CD8-positive, alpha-beta memory T cell (primary cell): ENCODE measurements around the gene AUTS2. TPM values are rescaled to one million over a fixed set of nuclear protein-coding genes. Genes with fewer than 3 reads are reported as not detected.

Experiments used
- CTCF ChIA-PET: fragments of 350-600 bp; sonication (Branson Sonifier 250); formaldehyde crosslinking; loops from one replicate; lab custom pipeline; 2021; ENCODE audit warnings: antibody characterized with exemption; lab: Charles Lee
- POLR2A ChIA-PET: fragments of 350-600 bp; sonication (Branson Sonifier 250); formaldehyde crosslinking; loops from one replicate; lab custom pipeline; 2021; ENCODE audit warnings: antibody characterized with exemption; lab: Charles Lee
- DNase-seq, 5 donors: peaks; one replicate each; pipeline versions ENCODE4 v3.0.0 to v3.0.0-alpha.2; 2020 to 2022; ENCODE audit warnings: mixed read lengths in 1 of 5
- H3K27ac ChIP-seq: one replicate; pipeline ENCODE4 v1.7.0; 2013; ENCODE audit warnings: low read depth, mild to moderate bottlenecking, low read length, moderate library complexity
- H3K27me3 ChIP-seq: 2 replicates; pipeline ENCODE4 v1.7.0; 2013; ENCODE audit warnings: low read length, mild to moderate bottlenecking; ENCODE audit not compliant: insufficient read depth, poor library complexity, severe bottlenecking
- H3K36me3 ChIP-seq: 2 replicates; pipeline ENCODE4 v1.7.0; 2013; ENCODE audit warnings: mild to moderate bottlenecking, low read length, moderate library complexity; ENCODE audit not compliant: insufficient read depth
- H3K4me1 ChIP-seq: 2 replicates; pipeline ENCODE4 v1.7.0; 2013; ENCODE audit warnings: mild to moderate bottlenecking, low read length, moderate library complexity; ENCODE audit not compliant: insufficient read depth
- H3K4me3 ChIP-seq: 2 replicates; pipeline ENCODE4 v1.7.0; 2013; ENCODE audit warnings: mild to moderate bottlenecking, low read length
- H3K9me3 ChIP-seq: 2 replicates; pipeline ENCODE4 v1.7.0; 2013; ENCODE audit warnings: mild to moderate bottlenecking, low read length
- H3K27ac Mint-ChIP-seq, 8 donors: one replicate each; pipeline ENCODE4 v1.8.0; 2020 to 2021; ENCODE audit warnings: mixed read lengths in 8 of 8, mild to moderate bottlenecking in 6 of 8, inconsistent platforms in 3 of 8, moderate library complexity in 3 of 8
- H3K27me3 Mint-ChIP-seq, 2 donors: one replicate each; pipeline ENCODE4 v1.8.0; 2020 to 2021; ENCODE audit warnings: mixed read lengths in 2 of 2, mild to moderate bottlenecking in 1 of 2, moderate library complexity in 1 of 2
- H3K36me3 Mint-ChIP-seq, 3 donors: one replicate each; pipeline ENCODE4 v1.8.0; 2020 to 2021; ENCODE audit warnings: mixed read lengths in 3 of 3, inconsistent platforms in 1 of 3, mild to moderate bottlenecking in 1 of 3
- H3K4me1 Mint-ChIP-seq, 3 donors: one replicate each; pipeline ENCODE4 v1.8.0; 2020 to 2021; ENCODE audit warnings: mixed read lengths in 3 of 3, inconsistent platforms in 1 of 3, mild to moderate bottlenecking in 1 of 3
- H3K4me3 Mint-ChIP-seq, 7 donors: one replicate each; pipeline ENCODE4 v1.8.0; 2020 to 2021; ENCODE audit warnings: mixed read lengths in 7 of 7, mild to moderate bottlenecking in 6 of 7, moderate library complexity in 4 of 7, inconsistent platforms in 2 of 7
- H3K9me3 Mint-ChIP-seq, 5 donors: one replicate each; pipeline ENCODE4 v1.8.0; 2020 to 2022; ENCODE audit warnings: mixed read lengths in 5 of 5, mild to moderate bottlenecking in 3 of 5, moderate library complexity in 2 of 5, inconsistent platforms in 1 of 5
- polyA plus RNA-seq: library from polyadenylated mRNA; unstranded; fragments of 300-500 nt; fragmentation: Illumina TruSeq; gene quantifications from one replicate; pipeline ENCODE4 v1.2.3, GENCODE V29; 2021
- total RNA-seq, 2 experiments: library from RNA; stranded (reverse); gene quantifications; one replicate each; pipeline ENCODE4 v1.2.3, GENCODE V29; 2021

AUTS2 gene
- total and polyA plus RNA-seq, 3 experiments from 2014 or later: 4.4 to 9.9 (median 5.3) TPM

DNA sequence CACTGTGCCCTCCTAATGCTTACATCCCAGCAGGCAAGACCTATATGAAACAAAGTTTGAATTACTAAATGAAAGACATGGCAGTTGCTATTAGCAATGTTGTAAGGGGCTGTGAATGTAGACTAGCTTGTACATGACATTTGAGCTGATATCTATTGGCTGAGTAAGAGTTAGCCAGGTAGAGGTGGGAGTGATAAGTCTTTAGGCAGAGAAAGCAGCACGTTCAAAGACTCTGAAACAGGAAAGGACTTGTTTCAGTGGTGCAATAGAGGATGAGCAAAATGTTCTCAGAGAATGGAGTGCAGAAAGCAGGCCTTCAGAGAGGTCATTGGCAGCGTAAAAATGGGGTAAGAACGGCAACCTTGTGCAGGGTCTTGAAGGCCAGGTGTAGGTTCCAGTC is 687.6 kb downstream of the AUTS2 start:
- Mint-ChIP-seq H3K36me3 (peaks cover 0 to 2% (median 0%) of the 10 kb centered on the region in 3 donors), H3K4me3 (no peak overlapping the region), H3K27me3 (no peaks in the 10 kb centered on the region), H3K4me1 (peaks cover 0 to 7% (median 5%) of the 10 kb centered on the region in 3 donors), H3K27ac (no peak overlapping the region), H3K9me3 (no peaks in the 10 kb centered on the region)
- no peak for DNase-seq
- Histone ChIP-seq H3K4me3 (no peak overlapping the region), H3K9me3 (no peaks in the 10 kb centered on the region), H3K27ac (no peak overlapping the region), H3K4me1 (no peaks in the 10 kb centered on the region), H3K36me3 (no peaks in the 10 kb centered on the region), H3K27me3 (no peaks in the 10 kb centered on the region)
- ChIA-PET POLR2A (no interaction called here), CTCF (no interaction called here)

DNA sequence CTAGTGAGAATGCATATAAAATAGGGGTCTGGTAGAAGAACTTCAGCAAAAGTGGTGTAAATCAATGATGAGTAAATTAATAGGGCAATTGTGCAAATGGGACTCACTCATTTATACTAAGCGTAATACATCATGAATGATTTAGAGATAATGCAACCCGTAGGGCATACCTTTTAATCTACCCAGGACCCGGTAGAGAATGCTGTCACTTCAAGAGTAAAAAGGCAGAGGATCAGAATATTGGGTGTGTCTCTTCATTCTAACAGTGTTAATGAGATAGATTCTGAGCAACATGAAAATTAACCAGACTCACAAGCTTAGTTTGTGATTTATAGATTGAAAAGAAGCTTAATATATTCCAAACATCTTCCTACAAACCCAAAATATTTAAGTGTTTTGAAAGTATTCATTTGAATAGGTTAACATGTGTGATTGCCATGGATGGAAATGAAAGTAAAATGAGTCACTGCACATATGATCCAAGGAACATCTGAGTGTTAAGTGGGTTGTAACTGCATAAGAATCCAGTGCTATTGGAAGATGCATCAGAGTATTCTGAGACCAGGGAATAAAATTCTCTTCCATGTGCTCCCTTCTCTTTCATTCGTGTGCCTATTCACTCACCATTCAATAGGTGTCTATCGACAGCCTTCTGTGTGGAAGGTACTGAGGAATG is 690.6 kb downstream of the AUTS2 start:
- Mint-ChIP-seq H3K27me3 (no peaks in the 10 kb centered on the region), H3K4me3 (no peak overlapping the region), H3K36me3 (peaks cover 0 to 2% (median 0%) of the 10 kb centered on the region in 3 donors), H3K4me1 (peaks cover 0 to 7% (median 5%) of the 10 kb centered on the region in 3 donors), H3K27ac (no peak overlapping the region), H3K9me3 (no peaks in the 10 kb centered on the region)
- DNase-seq: no peak
- H3K4me1 ChIP-seq: no peaks in the 10 kb centered on the region
- no peaks in the 10 kb centered on the region for H3K27me3 ChIP-seq
- H3K27ac ChIP-seq: no peak overlapping the region
- H3K9me3 ChIP-seq: no peaks in the 10 kb centered on the region
- ChIA-PET POLR2A (no interaction called here), CTCF (no interaction called here)
- H3K36me3 ChIP-seq: no peaks in the 10 kb centered on the region
- no peak overlapping the region for H3K4me3 ChIP-seq

DNA sequence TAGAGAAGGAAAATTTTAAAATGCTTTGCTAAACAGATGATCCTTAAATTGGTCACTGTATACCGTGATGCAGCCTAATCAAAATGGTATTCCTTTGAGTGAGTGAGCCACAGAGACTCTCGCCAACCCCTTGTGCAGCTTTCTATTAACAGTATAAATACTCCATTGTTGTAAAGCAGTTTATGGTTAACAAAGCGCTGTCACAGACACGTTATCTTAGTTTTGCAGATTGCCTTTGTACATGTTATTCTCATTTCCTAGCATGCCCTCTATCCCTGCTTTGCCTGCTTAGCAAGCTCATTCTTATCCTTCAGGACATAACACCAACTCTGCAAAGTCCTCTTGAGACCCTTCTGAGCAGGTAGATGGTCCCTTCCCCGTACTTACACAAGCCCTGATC is 694.4 kb downstream of the AUTS2 start:
- H3K27ac ChIP-seq: no peak overlapping the region
- H3K4me3 Mint-ChIP-seq: no peak overlapping the region

DNA sequence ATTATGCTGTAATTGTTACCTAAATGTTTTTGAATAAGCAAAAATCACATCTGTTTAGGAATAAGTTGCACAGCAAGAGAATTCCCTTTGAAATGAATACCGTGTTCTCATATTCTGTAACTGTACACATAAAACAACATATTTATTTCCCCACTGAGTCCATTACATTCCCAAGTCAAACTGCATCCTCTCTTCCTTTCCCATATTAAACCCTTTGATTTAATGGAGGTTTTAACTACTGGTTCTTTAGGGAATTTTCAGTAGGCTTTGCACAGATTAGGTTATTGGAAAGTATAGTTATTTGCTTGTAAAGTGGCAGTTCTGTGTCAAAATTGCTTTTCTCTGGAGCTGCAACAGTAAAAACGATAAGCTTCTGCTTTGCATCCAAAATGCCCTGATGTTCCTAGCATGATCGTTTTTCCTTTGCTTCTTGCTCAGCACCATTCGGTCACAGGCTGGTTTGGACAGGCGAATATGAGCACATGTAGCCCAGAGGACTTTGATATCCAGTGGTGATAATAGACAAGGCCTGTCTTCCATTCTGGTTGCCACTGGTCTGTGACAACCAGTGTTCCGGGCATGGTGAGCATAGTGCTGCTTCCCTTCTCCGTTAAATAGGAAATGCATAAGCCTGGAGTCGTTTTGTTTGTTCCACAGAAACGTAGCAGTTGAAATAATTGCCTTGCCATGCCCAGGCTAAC is 696.1 kb downstream of the AUTS2 start:
- DNase-seq: no peak
- Mint-ChIP-seq H3K4me1 (peaks cover 0 to 1% (median 0%) of the 10 kb centered on the region in 3 donors), H3K27ac (no peak overlapping the region), H3K4me3 (no peak overlapping the region), H3K36me3 (no peaks in the 10 kb centered on the region), H3K9me3 (peaks cover 0 to 3% (median 0%) of the 10 kb centered on the region in 5 donors), H3K27me3 (peaks cover 0 to 1% of the 10 kb centered on the region in 2 donors)
- Histone ChIP-seq H3K27me3 (no peaks in the 10 kb centered on the region), H3K27ac (no peak overlapping the region), H3K4me1 (no peaks in the 10 kb centered on the region), H3K36me3 (no peaks in the 10 kb centered on the region), H3K9me3 (no peaks in the 10 kb centered on the region), H3K4me3 (no peak overlapping the region)
- ChIA-PET CTCF (no interaction called here), POLR2A (no interaction called here)

More for the DNA sequence above, 694.4 kb downstream of the AUTS2 start:
- no peak overlapping the region for H3K27ac Mint-ChIP-seq
- Histone ChIP-seq H3K36me3 (no peaks in the 10 kb centered on the region), H3K9me3 (no peaks in the 10 kb centered on the region), H3K4me1 (no peaks in the 10 kb centered on the region), H3K27me3 (no peaks in the 10 kb centered on the region), H3K4me3 (no peak overlapping the region)
- ChIA-PET POLR2A (no interaction called here), CTCF (no interaction called here)
- peaks cover 0 to 2% (median 0%) of the 10 kb centered on the region in 3 donors for H3K36me3 Mint-ChIP-seq
- peaks cover 0 to 1% of the 10 kb centered on the region in 2 donors for H3K27me3 Mint-ChIP-seq
- peaks cover 0 to 3% (median 0%) of the 10 kb centered on the region in 5 donors for H3K9me3 Mint-ChIP-seq
- DNase-seq: no peak
- H3K4me1 Mint-ChIP-seq: peaks cover 0 to 7% (median 5%) of the 10 kb centered on the region in 3 donors

DNA sequence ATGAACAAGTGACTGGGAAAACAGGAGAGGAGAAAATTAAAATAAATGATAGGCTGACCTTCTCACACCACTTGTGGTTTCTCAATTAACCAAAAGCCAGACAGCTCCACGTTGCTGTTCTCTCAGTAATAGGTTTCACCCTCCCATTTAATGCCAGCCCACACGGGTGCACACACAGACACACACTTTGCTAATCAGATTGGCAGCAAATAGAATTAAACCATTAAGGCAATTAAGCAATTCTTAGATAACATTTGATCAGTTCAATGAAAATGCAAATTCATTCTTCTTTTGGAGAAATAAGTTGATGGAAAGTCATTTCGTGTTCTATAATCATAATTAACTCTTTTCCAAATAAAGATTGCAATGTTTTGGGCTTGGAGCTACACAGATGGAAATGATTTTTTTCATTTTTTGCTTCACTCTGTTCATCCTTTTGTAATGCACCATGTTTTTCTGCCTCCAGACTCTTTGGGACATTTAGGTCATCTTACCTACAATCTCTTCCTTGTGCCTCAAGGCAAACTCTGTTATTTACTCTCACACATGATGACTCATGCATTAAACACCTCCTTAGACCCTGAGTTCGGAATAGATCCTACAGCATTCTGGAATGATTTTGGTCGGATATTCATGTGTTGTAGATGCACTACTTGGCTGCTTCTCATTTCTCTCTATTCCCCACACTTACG is 700.7 kb downstream of the AUTS2 start:
- Histone ChIP-seq H3K9me3 (no peaks in the 10 kb centered on the region), H3K4me1 (no peaks in the 10 kb centered on the region)
- peaks cover 0 to 1% of the 10 kb centered on the region in 2 donors for H3K27me3 Mint-ChIP-seq

DNA sequence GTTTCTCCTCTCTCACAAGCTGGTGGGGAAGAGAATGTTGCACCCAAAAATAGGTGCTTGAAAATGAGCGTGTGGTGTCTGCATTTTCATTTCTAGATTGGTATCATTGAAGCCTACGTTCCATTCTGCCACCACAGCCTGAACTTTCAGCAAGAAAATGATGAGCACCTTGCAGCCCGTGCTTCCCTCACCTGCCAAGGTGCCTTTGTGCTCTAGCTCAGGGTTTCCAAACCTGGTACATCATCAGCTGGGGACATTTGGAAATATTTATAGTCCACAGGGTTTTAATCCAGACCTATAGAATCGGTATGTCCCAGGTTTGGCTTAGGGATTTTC is 701.2 kb downstream of the AUTS2 start:
- Mint-ChIP-seq H3K9me3 (peaks cover 0 to 3% (median 0%) of the 10 kb centered on the region in 5 donors), H3K4me1 (peaks cover 20 to 33% (median 26%) of the 10 kb centered on the region in 3 donors), H3K27me3 (peaks cover 0 to 1% of the 10 kb centered on the region in 2 donors), H3K4me3 (no peak overlapping the region), H3K27ac (no peak overlapping the region), H3K36me3 (no peaks in the 10 kb centered on the region)
- ChIA-PET POLR2A (no interaction called here), CTCF (no interaction called here)
- Histone ChIP-seq H3K9me3 (no peaks in the 10 kb centered on the region), H3K4me1 (no peaks in the 10 kb centered on the region), H3K4me3 (no peak overlapping the region), H3K27me3 (no peaks in the 10 kb centered on the region), H3K36me3 (no peaks in the 10 kb centered on the region), H3K27ac (no peak overlapping the region)
- DNase-seq: no peak

More for the DNA sequence above, 700.7 kb downstream of the AUTS2 start:
- ChIA-PET POLR2A (no interaction called here), CTCF (no interaction called here)
- Mint-ChIP-seq H3K9me3 (peaks cover 0 to 3% (median 0%) of the 10 kb centered on the region in 5 donors), H3K4me3 (no peak overlapping the region), H3K36me3 (no peaks in the 10 kb centered on the region), H3K4me1 (peaks cover 17 to 28% (median 21%) of the 10 kb centered on the region in 3 donors), H3K27ac (peak overlapping the region in 1 of 8 donors; percentile 17)
- no peaks in the 10 kb centered on the region for H3K27me3 ChIP-seq
- H3K4me3 ChIP-seq: no peak overlapping the region
- H3K27ac ChIP-seq: no peak overlapping the region
- no peak for DNase-seq
- no peaks in the 10 kb centered on the region for H3K36me3 ChIP-seq

DNA sequence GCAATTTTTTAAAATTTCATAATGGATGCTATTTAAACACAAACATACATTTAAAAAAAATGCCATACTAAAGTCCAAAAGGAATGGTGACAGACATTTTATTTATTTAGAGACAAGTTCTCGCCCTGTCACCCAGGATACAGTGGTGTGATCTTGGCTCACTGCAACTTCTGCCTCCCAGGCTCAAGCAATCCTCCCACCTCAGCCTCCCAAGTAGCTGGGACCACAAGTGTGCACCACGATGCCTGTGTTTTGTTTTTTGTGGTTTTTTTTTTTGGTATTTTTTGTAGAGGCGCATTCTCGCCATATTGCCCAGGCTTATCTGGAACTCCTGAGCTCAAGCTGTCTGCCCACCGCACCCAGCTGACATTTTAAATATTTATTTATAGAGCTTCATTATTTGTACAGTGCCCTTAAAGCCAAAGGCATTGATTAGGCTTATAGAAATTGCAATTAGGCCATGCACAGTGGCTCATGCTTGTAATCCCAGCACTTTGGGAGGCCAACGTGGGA is 703.5 kb downstream of the AUTS2 start:
- Mint-ChIP-seq H3K4me1 (peaks cover 20 to 46% (median 28%) of the 10 kb centered on the region in 3 donors), H3K9me3 (peaks cover 0 to 3% (median 0%) of the 10 kb centered on the region in 5 donors), H3K36me3 (no peaks in the 10 kb centered on the region), H3K4me3 (peak overlapping the region in 1 of 7 donors; percentile 28), H3K27ac (no peak overlapping the region), H3K27me3 (no peaks in the 10 kb centered on the region)
- H3K9me3 ChIP-seq: no peaks in the 10 kb centered on the region
- no peaks in the 10 kb centered on the region for H3K4me1 ChIP-seq
- H3K27me3 ChIP-seq: no peaks in the 10 kb centered on the region
- H3K36me3 ChIP-seq: no peaks in the 10 kb centered on the region
- no peak for DNase-seq
- POLR2A ChIA-PET: no interaction called here
- H3K27ac ChIP-seq: no peak overlapping the region
- H3K4me3 ChIP-seq: no peak overlapping the region
- CTCF ChIA-PET: no interaction called here

DNA sequence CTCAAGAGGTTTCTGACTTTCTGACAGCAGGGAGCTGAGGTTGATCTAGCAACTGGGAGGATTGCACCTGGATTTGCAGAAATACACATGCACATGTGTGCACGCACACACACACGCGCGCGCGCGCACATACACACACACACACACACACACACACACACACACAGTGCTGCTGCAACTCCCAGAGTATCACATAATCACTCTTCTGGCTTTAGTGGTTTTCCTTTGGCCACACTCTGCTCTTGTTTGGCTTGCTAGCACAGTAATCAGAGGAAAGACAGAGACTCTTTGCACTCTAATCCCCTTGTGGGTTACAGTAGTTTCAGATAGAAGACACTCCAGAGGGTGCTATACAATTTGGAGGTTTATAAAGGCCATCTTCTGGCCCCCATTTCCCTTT is 705.0 kb downstream of the AUTS2 start:
- ChIA-PET CTCF (no interaction called here), POLR2A (no interaction called here)
- DNase-seq: no peak

More for the DNA sequence above, 705.0 kb downstream of the AUTS2 start:
- Mint-ChIP-seq H3K4me3 (peak overlapping the region in 2 of 7 donors; percentile 1 to 26), H3K36me3 (no peaks in the 10 kb centered on the region), H3K27me3 (no peaks in the 10 kb centered on the region), H3K27ac (peak overlapping the region in 3 of 8 donors; percentile 4 to 70 (median 58)), H3K9me3 (no peaks in the 10 kb centered on the region), H3K4me1 (peaks cover 35 to 61% (median 44%) of the 10 kb centered on the region in 3 donors)
- Histone ChIP-seq H3K27me3 (no peaks in the 10 kb centered on the region), H3K36me3 (no peaks in the 10 kb centered on the region), H3K27ac (no peak overlapping the region), H3K4me1 (no peaks in the 10 kb centered on the region), H3K9me3 (no peaks in the 10 kb centered on the region), H3K4me3 (no peak overlapping the region)
